ENCODE results near the gene CLCN3. TPM values are rescaled to one million over a fixed set of nuclear protein-coding genes. Genes with fewer than 3 reads are reported as not detected.
A peak's percentile ranks its signal among the peaks of the same experiment; 100 is the strongest.

The CLCN3 gene
- total and polyA plus RNA-seq, 4 experiments from 2014 or later: 6.2 to 37.7 (median 25.7) TPM

DNA sequence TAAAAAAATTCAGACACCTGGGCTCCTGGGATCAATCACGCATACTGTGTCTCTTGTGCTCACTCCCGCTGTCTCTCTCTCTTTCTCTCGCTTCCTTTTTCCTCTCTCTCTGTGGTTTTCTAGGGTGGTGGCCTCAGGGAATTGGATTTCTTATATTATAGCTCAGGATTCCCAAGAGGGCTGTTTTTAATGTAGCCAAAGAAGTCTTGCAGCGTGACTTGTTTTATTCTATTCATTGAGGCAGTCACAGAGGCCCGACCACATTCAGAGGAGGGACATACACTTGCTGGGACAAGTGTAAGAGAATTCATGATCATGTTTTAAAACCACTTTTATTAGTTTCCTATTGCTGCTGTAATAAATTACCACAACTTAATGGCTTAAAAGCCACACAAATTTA is 78.0 kb downstream of the CLCN3 start:
- Mint-ChIP-seq H3K36me3 (peaks cover 33 to 58% of the 10 kb centered on the region in 2 donors), H3K27ac (peak overlapping the region in 1 of 7 donors; percentile 25), H3K27me3 (no peaks in the 10 kb centered on the region), H3K9me3 (no peaks in the 10 kb centered on the region), H3K4me3 (no peak overlapping the region), H3K4me1 (peaks cover 0 to 2% (median 0%) of the 10 kb centered on the region in 4 donors)
- Histone ChIP-seq H3K4me1 (ENCODE audit: insufficient read depth, low read length) (no peaks in the 10 kb centered on the region), H3K36me3 (ENCODE audit: insufficient read depth, low read length) (peaks cover 7% of the 10 kb centered on the region), H3K27me3 (ENCODE audit: insufficient read depth, low read length) (no peaks in the 10 kb centered on the region), H3K27ac (ENCODE audit: low read depth, low read length) (no peak overlapping the region), H3K4me3 (ENCODE audit: low read length in 2 of 2) (no peak overlapping the region), H3K9me3 (ENCODE audit: control insufficient read depth in 1 of 2, low read length in 2 of 2) (no peaks in the 10 kb centered on the region)
- POLR2A ChIA-PET (ENCODE audit: partially characterized antibody): no interaction called here
- no peak for DNase-seq
- intact Hi-C loops (cut with micrococcal nuclease): no loop called here
- CTCF ChIA-PET (ENCODE audit: partially characterized antibody): interaction anchor here (1.6 kb wide), 1 partner anchor 18 kb away, joined by 4 read pairs; no protein-coding TSS in a partner anchor

GRCh38 chr4:169707958-169708643 is 87.7 kb downstream of the CLCN3 start:
- Mint-ChIP-seq H3K9me3 (no peaks in the 10 kb centered on the region), H3K4me3 (no peak overlapping the region), H3K36me3 (peaks cover 20 to 40% of the 10 kb centered on the region in 2 donors), H3K4me1 (peaks cover 0 to 10% (median 3%) of the 10 kb centered on the region in 4 donors), H3K27ac (peak overlapping the region in 5 of 7 donors; percentile 10 to 63 (median 47)), H3K27me3 (no peaks in the 10 kb centered on the region)
- Histone ChIP-seq H3K4me3 (ENCODE audit: low read length in 2 of 2) (no peak overlapping the region), H3K4me1 (ENCODE audit: insufficient read depth, low read length) (no peaks in the 10 kb centered on the region), H3K36me3 (ENCODE audit: insufficient read depth, low read length) (peaks cover 3% of the 10 kb centered on the region), H3K9me3 (ENCODE audit: control insufficient read depth in 1 of 2, low read length in 2 of 2) (no peaks in the 10 kb centered on the region), H3K27ac (ENCODE audit: low read depth, low read length) (no peak overlapping the region), H3K27me3 (ENCODE audit: insufficient read depth, low read length) (no peaks in the 10 kb centered on the region)
- DNase-seq: no peak
- ChIA-PET POLR2A (ENCODE audit: partially characterized antibody) (no interaction called here), CTCF (ENCODE audit: partially characterized antibody) (no interaction called here)
- intact Hi-C loops (cut with micrococcal nuclease): no loop called here

GRCh38 chr4:169715826-169716225 is 95.4 kb downstream of the CLCN3 start:
- Histone ChIP-seq H3K4me1 (ENCODE audit: insufficient read depth, low read length) (no peaks in the 10 kb centered on the region), H3K4me3 (ENCODE audit: low read length in 2 of 2) (no peak overlapping the region), H3K27ac (ENCODE audit: low read depth, low read length) (no peak overlapping the region), H3K9me3 (ENCODE audit: control insufficient read depth in 1 of 2, low read length in 2 of 2) (no peaks in the 10 kb centered on the region), H3K27me3 (ENCODE audit: insufficient read depth, low read length) (no peaks in the 10 kb centered on the region), H3K36me3 (ENCODE audit: insufficient read depth, low read length) (peaks cover 7% of the 10 kb centered on the region)
- H3K27ac Mint-ChIP-seq: no peak overlapping the region
- no peaks in the 10 kb centered on the region for H3K27me3 Mint-ChIP-seq
- no peak for DNase-seq
- peaks cover 4 to 10% (median 7%) of the 10 kb centered on the region in 4 donors for H3K4me1 Mint-ChIP-seq
- H3K4me3 Mint-ChIP-seq: no peak overlapping the region
- POLR2A ChIA-PET (ENCODE audit: partially characterized antibody): no interaction called here
- peaks cover 20 to 54% of the 10 kb centered on the region in 2 donors for H3K36me3 Mint-ChIP-seq
- H3K9me3 Mint-ChIP-seq: no peaks in the 10 kb centered on the region
- CTCF ChIA-PET (ENCODE audit: partially characterized antibody): no interaction called here
- intact Hi-C loops (cut with micrococcal nuclease): loop anchor here (2.0 kb wide), 1 partner anchor 103 kb away; the partner anchor contains the start of gene NEK1

DNA sequence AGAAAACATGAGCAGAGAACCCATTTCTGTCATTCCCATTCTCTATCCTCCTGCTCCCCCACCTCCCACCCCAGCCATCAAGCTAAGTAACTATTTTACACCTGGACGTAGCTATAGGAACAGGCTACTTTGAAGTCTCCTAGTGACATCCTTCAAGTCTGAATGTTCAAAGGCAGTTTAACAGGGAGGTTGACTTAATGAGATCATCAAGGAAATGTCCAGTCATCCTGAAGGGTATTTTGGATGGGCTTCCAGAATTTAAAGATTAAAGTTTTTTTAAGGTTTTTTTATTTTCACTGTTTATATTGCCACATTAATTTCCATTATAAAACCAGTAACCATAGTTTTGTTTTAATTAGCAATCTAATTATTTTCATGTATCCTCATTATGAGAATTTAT is 96.3 kb downstream of the CLCN3 start:
- Mint-ChIP-seq H3K9me3 (no peaks in the 10 kb centered on the region), H3K4me3 (no peak overlapping the region), H3K27me3 (no peaks in the 10 kb centered on the region), H3K27ac (no peak overlapping the region), H3K4me1 (peaks cover 4 to 14% (median 7%) of the 10 kb centered on the region in 4 donors), H3K36me3 (peaks cover 22 to 55% of the 10 kb centered on the region in 2 donors)
- Histone ChIP-seq H3K4me1 (ENCODE audit: insufficient read depth, low read length) (no peaks in the 10 kb centered on the region), H3K9me3 (ENCODE audit: control insufficient read depth in 1 of 2, low read length in 2 of 2) (no peaks in the 10 kb centered on the region), H3K27ac (ENCODE audit: low read depth, low read length) (no peak overlapping the region), H3K27me3 (ENCODE audit: insufficient read depth, low read length) (no peaks in the 10 kb centered on the region), H3K4me3 (ENCODE audit: low read length in 2 of 2) (no peak overlapping the region), H3K36me3 (ENCODE audit: insufficient read depth, low read length) (peaks cover 7% of the 10 kb centered on the region)
- POLR2A ChIA-PET (ENCODE audit: partially characterized antibody): no interaction called here
- intact Hi-C loops (cut with micrococcal nuclease): no loop called here
- CTCF ChIA-PET (ENCODE audit: partially characterized antibody): no interaction called here
- no peak for DNase-seq

- POLR2A ChIA-PET (ENCODE audit: partially characterized antibody): interaction anchor here (0.9 kb wide), 1 partner anchor 115 kb away, joined by 3 read pairs; no protein-coding TSS in a partner anchor
- CTCF ChIA-PET (ENCODE audit: partially characterized antibody): interaction anchor here (1.1 kb wide), 1 partner anchor 107 kb away, joined by 3 read pairs; no protein-coding TSS in a partner anchor
- no peak for DNase-seq
These were observed 100.2 kb downstream of the CLCN3 start for GRCh38 chr4:169720529-169720928.

DNA sequence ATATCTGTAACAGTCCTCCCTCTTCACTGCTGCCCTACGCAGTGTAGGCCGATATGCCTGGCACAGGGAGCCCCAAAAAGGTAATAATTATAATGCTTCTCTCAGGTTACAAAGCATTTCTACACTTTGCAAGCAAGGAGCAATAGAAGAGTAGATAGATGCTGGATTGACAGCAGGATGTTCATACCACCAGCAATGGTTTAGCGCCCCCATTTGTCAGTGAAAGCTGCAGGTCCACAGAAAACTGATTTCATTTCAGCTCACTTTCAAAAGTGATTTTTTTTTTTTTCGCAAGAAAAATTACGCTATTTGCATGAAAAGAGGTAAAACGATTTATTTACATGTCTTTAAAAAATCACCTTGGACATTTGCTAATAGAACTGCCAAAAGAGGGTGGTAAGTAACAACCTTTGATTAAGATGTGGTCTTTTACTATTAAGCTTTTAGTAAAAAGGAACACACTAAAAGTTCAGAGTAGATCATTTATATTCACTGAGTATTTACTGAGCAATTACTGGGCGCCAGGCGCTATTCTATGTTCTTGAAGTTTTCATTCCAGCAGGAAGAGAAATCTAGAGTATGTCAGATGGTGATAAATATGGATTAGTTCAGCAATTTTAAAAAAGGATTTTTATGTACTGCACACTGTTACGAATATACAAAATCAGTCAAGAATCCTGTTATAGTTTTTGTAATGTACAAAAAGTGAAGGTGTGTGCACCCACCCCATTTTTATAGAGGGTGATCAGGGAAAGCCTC is 103.0 kb downstream of the CLCN3 start:
- Histone ChIP-seq H3K9me3 (ENCODE audit: control insufficient read depth in 1 of 2, low read length in 2 of 2) (no peaks in the 10 kb centered on the region), H3K27me3 (ENCODE audit: insufficient read depth, low read length) (no peaks in the 10 kb centered on the region), H3K27ac (ENCODE audit: low read depth, low read length) (no peak overlapping the region), H3K4me1 (ENCODE audit: insufficient read depth, low read length) (no peaks in the 10 kb centered on the region), H3K4me3 (ENCODE audit: low read length in 2 of 2) (no peak overlapping the region), H3K36me3 (ENCODE audit: insufficient read depth, low read length) (no peaks in the 10 kb centered on the region)
- Mint-ChIP-seq H3K36me3 (peaks cover 9 to 28% of the 10 kb centered on the region in 2 donors), H3K4me1 (peaks cover 4 to 14% (median 6%) of the 10 kb centered on the region in 4 donors), H3K27me3 (no peaks in the 10 kb centered on the region), H3K27ac (peak overlapping the region in 2 of 7 donors; percentile 17 to 30), H3K4me3 (no peak overlapping the region), H3K9me3 (no peaks in the 10 kb centered on the region)
- ChIA-PET CTCF (ENCODE audit: partially characterized antibody) (interaction anchor here (0.7 to 1.5 kb wide), 4 partner anchors 11 to 111 kb away, joined by 3 to 6 read pairs (median 3); partner anchors contain the start of gene NEK1), POLR2A (ENCODE audit: partially characterized antibody) (no interaction called here)
- DNase-seq: no peak
- intact Hi-C loops (cut with micrococcal nuclease): loop anchor here (2.0 kb wide), 1 partner anchor 111 kb away; the partner anchor contains the start of gene NEK1

More at GRCh38 chr4:169720529-169720928, 100.2 kb downstream of the CLCN3 start:
- Histone ChIP-seq H3K36me3 (ENCODE audit: insufficient read depth, low read length) (no peaks in the 10 kb centered on the region), H3K27ac (ENCODE audit: low read depth, low read length) (no peak overlapping the region), H3K4me3 (ENCODE audit: low read length in 2 of 2) (no peak overlapping the region), H3K27me3 (ENCODE audit: insufficient read depth, low read length) (no peaks in the 10 kb centered on the region), H3K4me1 (ENCODE audit: insufficient read depth, low read length) (no peaks in the 10 kb centered on the region), H3K9me3 (ENCODE audit: control insufficient read depth in 1 of 2, low read length in 2 of 2) (no peaks in the 10 kb centered on the region)
- Mint-ChIP-seq H3K9me3 (no peaks in the 10 kb centered on the region), H3K4me3 (peak overlapping the region in 1 of 8 donors; percentile 55), H3K36me3 (peaks cover 13 to 34% of the 10 kb centered on the region in 2 donors), H3K4me1 (peaks cover 4 to 14% (median 5%) of the 10 kb centered on the region in 4 donors), H3K27ac (peak overlapping the region in 6 of 7 donors; percentile 13 to 69 (median 51)), H3K27me3 (no peaks in the 10 kb centered on the region)
- intact Hi-C loops (cut with micrococcal nuclease): no loop called here

- no peak for DNase-seq
- no peak overlapping the region for H3K27ac ChIP-seq (ENCODE audit: low read depth, low read length)
- no peaks in the 10 kb centered on the region for H3K9me3 ChIP-seq (ENCODE audit: control insufficient read depth in 1 of 2, low read length in 2 of 2)
- ChIA-PET POLR2A (ENCODE audit: partially characterized antibody) (no interaction called here), CTCF (ENCODE audit: partially characterized antibody) (interaction anchor here (1.3 to 1.4 kb wide), 2 partner anchors 108 to 111 kb away, joined by 3 to 6 read pairs; partner anchors contain the start of gene NEK1)
- Mint-ChIP-seq H3K27ac (no peak overlapping the region), H3K4me3 (no peak overlapping the region), H3K27me3 (no peaks in the 10 kb centered on the region), H3K36me3 (peaks cover 3 to 27% of the 10 kb centered on the region in 2 donors), H3K4me1 (peaks cover 4 to 14% (median 6%) of the 10 kb centered on the region in 4 donors), H3K9me3 (no peaks in the 10 kb centered on the region)
- H3K4me3 ChIP-seq (ENCODE audit: low read length in 2 of 2): no peak overlapping the region
- intact Hi-C loops (cut with micrococcal nuclease): no loop called here
- H3K4me1 ChIP-seq (ENCODE audit: insufficient read depth, low read length): no peaks in the 10 kb centered on the region
- no peaks in the 10 kb centered on the region for H3K36me3 ChIP-seq (ENCODE audit: insufficient read depth, low read length)
- H3K27me3 ChIP-seq (ENCODE audit: insufficient read depth, low read length): no peaks in the 10 kb centered on the region
These were observed 103.9 kb downstream of the CLCN3 start for GRCh38 chr4:169724260-169724659.
